Measurements from ENCODE around the gene MED15.

Gene MED15

DNA sequence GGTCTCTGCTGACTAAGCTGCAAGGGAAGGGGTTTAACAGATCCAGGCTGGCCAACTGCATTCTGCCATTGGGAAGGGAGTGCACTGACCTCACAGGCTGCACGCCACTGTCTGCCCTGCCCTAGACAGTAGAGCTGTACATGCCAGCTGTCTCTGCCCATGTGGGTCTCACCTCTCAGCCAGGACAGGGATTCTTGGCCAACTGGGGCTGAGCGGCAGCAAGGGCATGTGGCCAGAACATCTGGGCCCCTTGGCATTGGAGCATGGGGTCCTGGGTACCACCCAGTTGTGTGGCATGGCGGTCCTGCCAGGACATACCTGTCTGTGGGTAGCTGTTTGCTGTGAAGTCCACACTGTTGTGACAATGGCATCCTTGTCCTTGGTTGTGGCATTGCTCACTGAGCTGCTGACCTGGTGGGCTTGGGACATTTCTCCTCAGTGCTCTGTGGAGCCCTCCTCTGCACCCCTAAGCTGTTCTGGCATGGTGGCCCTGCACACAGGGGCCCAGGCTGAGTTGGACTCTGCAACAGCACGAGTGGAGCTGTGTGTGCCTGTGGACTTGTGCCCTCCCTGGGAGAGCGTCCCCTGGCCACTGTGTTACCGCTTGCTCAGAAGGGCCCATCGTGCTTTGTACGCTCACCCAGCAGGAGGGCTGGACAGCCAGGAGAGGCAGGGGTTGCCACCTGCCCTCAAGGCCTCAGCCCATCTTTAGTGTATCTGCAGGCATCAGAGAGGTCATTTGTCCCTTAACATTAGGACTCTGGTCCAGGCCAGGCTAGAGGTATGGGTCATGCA lies 46.7 kb downstream of the MED15 start:
- no peak for DNase-seq

DNA sequence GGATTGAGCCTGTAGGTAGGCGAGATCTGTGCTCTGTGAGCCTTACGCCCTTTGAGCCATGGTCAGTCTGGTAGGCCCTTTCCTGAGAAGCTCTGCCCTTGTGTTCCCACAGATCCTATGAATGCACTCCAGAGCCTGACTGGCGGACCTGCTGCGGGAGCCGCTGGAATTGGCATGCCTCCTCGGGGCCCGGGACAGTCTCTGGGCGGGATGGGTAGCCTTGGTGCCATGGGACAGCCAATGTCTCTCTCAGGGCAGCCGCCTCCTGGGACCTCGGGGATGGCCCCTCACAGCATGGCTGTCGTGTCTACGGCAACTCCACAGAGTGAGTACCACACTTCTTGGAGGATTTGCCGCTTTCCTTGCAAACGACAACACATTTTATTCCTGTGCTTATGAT lies 47.4 kb downstream of the MED15 start:
- no peak for DNase-seq

GRCh38 chr22:20558534-20558933 lies 51.1 kb downstream of the MED15 start:
- DNase-seq = no peak

- no peak for DNase-seq
Measured at GRCh38 chr22:20559174-20559760, 51.9 kb downstream of the MED15 start.

- no peak for DNase-seq
Measured at GRCh38 chr22:20560716-20561115, 53.3 kb downstream of the MED15 start.

DNA sequence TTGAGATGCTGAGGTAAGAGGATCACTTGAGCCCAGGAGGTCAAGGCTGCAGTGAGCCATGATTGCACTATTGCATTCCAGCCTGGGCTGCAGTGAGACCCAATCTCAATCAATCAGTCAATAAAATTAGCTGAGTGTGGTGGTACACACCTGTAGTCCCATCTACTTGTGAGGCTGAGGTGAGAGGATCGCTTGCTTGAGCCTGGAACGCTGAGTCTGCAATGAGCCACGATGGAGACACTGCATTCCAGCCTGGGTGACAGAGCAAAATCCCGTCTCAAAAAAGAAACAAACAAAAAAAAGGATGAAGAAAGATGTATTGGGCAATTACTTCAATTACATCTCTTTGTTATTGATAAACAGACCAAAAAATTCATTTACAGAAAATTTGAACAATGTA lies 54.5 kb downstream of the MED15 start:
- no peak for DNase-seq

- no peak for DNase-seq
Measured at GRCh38 chr22:20562607-20563465, 55.4 kb downstream of the MED15 start.

DNA sequence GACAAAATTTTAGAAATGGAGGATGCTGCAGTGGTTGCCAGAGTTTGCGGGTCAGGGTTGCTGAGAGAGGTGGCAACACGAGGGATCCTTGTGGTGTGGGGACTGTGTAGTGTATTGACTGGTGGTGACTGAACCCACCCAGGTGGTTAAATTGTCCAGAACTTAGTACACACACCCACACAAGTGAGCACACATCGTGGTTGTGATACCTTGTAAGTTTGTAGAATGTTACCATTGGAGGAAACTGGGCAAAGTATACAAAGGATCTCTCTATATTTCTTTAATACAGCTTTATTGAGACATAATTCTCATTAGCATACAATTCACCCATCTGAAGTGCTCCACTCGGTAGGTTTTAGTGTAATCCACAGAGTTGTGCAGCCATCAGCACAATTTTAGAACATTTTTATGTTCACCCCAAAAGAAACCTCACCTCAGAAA lies 56.1 kb downstream of the MED15 start:
- DNase-seq = no peak

DNA sequence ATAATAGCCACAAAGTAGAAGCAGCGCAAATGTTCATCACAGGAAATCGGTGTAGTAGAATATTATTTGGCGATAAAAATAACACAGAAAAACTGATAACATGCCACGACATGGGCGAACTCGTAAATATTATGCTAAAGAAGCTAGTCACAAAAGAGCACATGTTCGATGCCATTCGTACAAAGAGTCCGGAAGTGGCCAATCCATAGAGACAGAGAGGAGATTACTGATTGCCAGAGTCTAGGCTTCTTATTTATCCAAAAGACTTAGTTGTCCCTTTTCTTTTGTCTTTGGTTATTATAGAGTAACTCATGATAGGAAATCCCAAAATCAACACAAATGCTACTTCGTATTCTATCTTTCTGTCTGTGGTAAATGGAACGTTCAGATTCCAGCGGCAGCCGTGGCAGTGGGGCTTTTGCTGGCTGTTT lies 56.5 kb downstream of the MED15 start:
- DNase-seq = no peak

- no peak for DNase-seq
Measured at GRCh38 chr22:20565079-20565734, 57.8 kb downstream of the MED15 start.

GRCh38 chr22:20565761-20566160 lies 58.4 kb downstream of the MED15 start:
- DNase-seq = no peak

GRCh38 chr22:20566420-20567260 lies 59.2 kb downstream of the MED15 start:
- DNase-seq = no peak

DNA sequence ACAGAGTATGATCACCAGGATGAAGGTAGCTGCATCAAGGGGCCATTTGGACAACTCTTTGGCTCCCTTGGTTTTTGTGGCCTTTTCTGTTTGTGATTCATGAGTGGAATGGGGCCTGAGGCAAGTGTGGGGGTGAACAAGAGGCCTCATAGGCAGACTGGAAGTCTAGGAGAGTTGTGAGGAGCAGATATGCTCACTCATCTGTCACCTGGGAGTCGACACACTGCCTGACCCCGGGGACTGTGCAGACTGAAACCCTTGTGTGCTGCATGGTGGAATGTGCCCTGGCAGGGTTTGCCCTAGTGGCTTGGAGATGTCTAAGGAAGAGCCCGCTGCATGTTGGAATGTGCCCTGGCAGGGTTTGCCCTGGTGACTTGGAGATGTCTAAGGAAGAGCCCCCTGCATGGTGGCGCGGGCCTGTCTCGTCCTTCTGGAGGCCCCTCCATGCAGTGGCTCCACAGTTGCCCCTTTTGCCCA lies 60.0 kb downstream of the MED15 start:
- DNase-seq = no peak

DNA sequence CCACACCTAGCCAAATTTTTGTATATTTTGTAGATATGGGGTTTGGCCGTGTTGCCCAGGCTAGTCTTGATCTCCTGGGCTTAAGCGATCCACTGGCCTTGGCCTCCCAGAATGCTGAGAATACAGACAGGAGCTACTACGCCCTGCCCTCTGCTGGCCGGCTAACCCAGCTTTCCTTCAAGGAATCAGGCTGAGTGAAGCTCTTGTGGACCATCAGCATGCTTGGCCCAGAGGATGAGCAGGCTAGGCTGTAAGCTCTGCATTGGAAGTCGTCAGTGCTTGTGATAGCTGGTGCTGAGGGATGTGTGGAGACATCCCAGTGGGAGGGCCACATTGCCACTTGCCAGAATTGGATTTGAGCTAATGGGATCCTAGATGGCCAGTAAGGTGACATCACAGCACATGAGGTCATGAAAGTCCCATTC lies 60.6 kb downstream of the MED15 start:
- no peak for DNase-seq

- no peak for DNase-seq
Measured at GRCh38 chr22:20568502-20569058, 61.2 kb downstream of the MED15 start.

- no peak for DNase-seq
Measured at GRCh38 chr22:20569059-20570058, 61.9 kb downstream of the MED15 start.

DNA sequence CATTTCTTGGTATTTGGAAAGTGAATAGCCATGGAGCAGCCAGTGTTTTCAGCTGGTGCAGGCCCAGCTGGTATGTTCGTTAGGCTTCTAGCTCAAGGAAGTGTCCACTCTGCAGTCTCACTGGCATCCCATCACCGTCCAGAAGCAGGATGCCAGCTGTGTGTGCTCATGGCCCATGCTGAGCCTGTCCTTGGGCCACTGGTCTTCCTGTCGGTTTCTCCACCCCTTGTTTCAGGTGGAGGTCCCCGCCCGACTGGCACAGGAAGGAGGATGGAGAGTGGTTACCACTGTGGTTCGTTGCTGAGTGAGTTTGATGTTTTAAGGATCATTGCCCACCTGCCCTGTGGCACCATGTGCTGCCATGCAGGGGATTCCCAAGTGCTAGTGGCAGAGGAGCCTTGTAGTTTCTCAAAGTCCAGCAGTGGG lies 63.7 kb downstream of the MED15 start:
- DNase-seq = no peak

GRCh38 chr22:20571531-20572007 lies 64.2 kb downstream of the MED15 start:
- DNase-seq = no peak

GRCh38 chr22:20572132-20572802 lies 64.9 kb downstream of the MED15 start:
- no peak for DNase-seq

All from NCI-H774 (cell line).